Measurements from ENCODE around the gene DBNL. TPM values are rescaled to one million over a fixed set of nuclear protein-coding genes. Genes with fewer than 3 reads are reported as not detected.
A peak's percentile ranks its signal among the peaks of the same experiment; 100 is the strongest.

DBNL gene
- total RNA-seq, 1 donor from 2014 or later = 62.8 TPM

GRCh38 chr7:44087911-44088838 is 43.7 kb downstream of the DBNL start:
- no peak overlapping the region for H3K4me3 Mint-ChIP-seq
- H3K27ac Mint-ChIP-seq = peak overlapping the region; percentile 10
- no peaks in the 10 kb centered on the region for H3K9me3 Mint-ChIP-seq
- no peaks in the 10 kb centered on the region for H3K36me3 Mint-ChIP-seq
- no peak for DNase-seq (ENCODE audit: extremely low spot score, unreplicated experiment)
- no peaks in the 10 kb centered on the region for H3K27me3 Mint-ChIP-seq
- TF ChIP-seq CTCF (conservative IDR thresholded peaks at IDR 0.05) = no peak
- peaks cover 4% of the 10 kb centered on the region for H3K4me1 Mint-ChIP-seq (ENCODE audit: unreplicated experiment)

GRCh38 chr7:44093102-44093641 is 48.7 kb downstream of the DBNL start:
- DNase-seq (ENCODE audit: extremely low spot score, unreplicated experiment) = no peak
- no peak for TF ChIP-seq CTCF (conservative IDR thresholded peaks at IDR 0.05)
- no peak overlapping the region for H3K27ac Mint-ChIP-seq
- H3K9me3 Mint-ChIP-seq = no peaks in the 10 kb centered on the region
- no peaks in the 10 kb centered on the region for H3K4me1 Mint-ChIP-seq (ENCODE audit: unreplicated experiment)
- no peak overlapping the region for H3K4me3 Mint-ChIP-seq
- no peaks in the 10 kb centered on the region for H3K36me3 Mint-ChIP-seq
- no peaks in the 10 kb centered on the region for H3K27me3 Mint-ChIP-seq

DNA sequence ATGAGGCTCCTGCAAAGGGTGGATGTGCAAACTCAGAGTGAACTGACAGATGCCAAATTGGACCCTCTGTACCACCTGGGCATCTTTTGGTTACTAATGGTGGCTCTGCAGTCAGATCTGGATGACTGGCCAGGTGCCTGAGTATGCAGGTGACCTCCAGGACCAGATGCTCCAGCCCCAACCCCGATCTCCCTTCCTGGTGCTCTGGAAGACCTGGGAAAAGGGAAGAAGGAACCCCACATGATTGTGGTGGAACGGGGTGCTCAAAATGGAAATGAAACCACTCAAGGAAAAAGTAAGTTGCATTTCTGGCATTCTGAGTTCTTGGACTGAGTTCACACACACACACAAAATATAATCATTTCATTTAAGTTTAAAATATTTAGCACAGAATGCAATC is 49.9 kb downstream of the DBNL start:
- H3K4me1 Mint-ChIP-seq (ENCODE audit: unreplicated experiment) = no peaks in the 10 kb centered on the region
- TF ChIP-seq CTCF (conservative IDR thresholded peaks at IDR 0.05) = no peak
- no peaks in the 10 kb centered on the region for H3K36me3 Mint-ChIP-seq
- H3K27me3 Mint-ChIP-seq = no peaks in the 10 kb centered on the region
- no peaks in the 10 kb centered on the region for H3K9me3 Mint-ChIP-seq
- H3K4me3 Mint-ChIP-seq = no peak overlapping the region
- no peak for DNase-seq (ENCODE audit: extremely low spot score, unreplicated experiment)
- H3K27ac Mint-ChIP-seq = no peak overlapping the region

DNA sequence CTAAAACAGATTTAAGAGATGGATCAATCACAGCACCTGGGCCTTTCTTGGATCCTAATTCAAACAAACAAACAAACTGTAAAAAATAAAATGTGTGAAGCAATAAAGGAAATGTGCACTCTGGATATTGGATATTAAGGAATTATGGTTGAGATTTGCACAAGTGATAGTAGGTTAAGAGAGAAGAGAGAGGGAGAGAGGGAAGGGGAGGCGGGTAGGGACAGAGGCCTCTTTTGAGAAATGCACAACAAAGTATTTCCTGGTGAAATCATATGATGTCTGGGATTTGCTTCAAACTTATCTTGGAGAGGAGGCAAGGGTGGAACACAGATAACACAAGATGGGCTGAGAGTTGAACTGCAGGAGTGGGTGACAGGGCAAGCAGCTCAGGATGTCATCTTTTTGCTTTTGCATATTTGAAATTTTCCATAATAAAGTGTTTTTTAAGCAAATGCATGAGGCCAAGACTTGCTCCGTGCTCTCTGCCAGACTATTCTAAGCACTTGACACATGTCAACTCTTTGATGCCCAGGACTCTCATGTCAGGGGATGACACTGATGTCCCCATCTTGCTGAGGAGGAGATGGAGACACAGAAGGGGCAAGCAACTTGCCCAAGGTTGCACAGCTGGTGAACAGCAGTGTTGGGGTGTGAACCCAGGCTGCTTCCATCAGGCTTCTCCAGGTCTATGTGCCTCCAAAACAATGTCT is 50.5 kb downstream of the DBNL start:
- Mint-ChIP-seq H3K4me3 (no peak overlapping the region), H3K4me1 (ENCODE audit: unreplicated experiment) (no peaks in the 10 kb centered on the region), H3K27ac (no peak overlapping the region), H3K27me3 (no peaks in the 10 kb centered on the region), H3K36me3 (no peaks in the 10 kb centered on the region), H3K9me3 (no peaks in the 10 kb centered on the region)
- DNase-seq (ENCODE audit: extremely low spot score, unreplicated experiment) = no peak
- TF ChIP-seq CTCF (conservative IDR thresholded peaks at IDR 0.05) = no peak

GRCh38 chr7:44095781-44096180 is 51.3 kb downstream of the DBNL start:
- TF ChIP-seq CTCF (conservative IDR thresholded peaks at IDR 0.05) = no peak
- Mint-ChIP-seq H3K36me3 (no peaks in the 10 kb centered on the region), H3K9me3 (no peaks in the 10 kb centered on the region), H3K27ac (no peak overlapping the region), H3K4me3 (no peak overlapping the region), H3K4me1 (ENCODE audit: unreplicated experiment) (peaks cover 7% of the 10 kb centered on the region), H3K27me3 (no peaks in the 10 kb centered on the region)
- DNase-seq (ENCODE audit: extremely low spot score, unreplicated experiment) = no peak

All from type B pancreatic cell (in vitro differentiated cells).